Sigmoid colon (tissue), 4 donors: ENCODE measurements around the gene AFDN.

Experiments used
- CTCF ChIP-seq, 4 experiments: fragments of 450-650 bp in 3 of 4; fragments of 200-600 bp in 1 of 4; IDR thresholded peaks; one replicate each; pipeline ENCODE4 v1.5.1; 2016 to 2019; ENCODE audit warnings: antibody characterized with exemption in 4 of 4, mild to moderate bottlenecking in 3 of 4, moderate library complexity in 2 of 4
- POLR2AphosphoS5 ChIP-seq, 4 donors: sonication (generic); formaldehyde crosslinking; IDR thresholded peaks; one replicate each; pipeline ENCODE4 v1.6.1; 2017; ENCODE audit warnings: antibody characterized with exemption in 4 of 4

DNA sequence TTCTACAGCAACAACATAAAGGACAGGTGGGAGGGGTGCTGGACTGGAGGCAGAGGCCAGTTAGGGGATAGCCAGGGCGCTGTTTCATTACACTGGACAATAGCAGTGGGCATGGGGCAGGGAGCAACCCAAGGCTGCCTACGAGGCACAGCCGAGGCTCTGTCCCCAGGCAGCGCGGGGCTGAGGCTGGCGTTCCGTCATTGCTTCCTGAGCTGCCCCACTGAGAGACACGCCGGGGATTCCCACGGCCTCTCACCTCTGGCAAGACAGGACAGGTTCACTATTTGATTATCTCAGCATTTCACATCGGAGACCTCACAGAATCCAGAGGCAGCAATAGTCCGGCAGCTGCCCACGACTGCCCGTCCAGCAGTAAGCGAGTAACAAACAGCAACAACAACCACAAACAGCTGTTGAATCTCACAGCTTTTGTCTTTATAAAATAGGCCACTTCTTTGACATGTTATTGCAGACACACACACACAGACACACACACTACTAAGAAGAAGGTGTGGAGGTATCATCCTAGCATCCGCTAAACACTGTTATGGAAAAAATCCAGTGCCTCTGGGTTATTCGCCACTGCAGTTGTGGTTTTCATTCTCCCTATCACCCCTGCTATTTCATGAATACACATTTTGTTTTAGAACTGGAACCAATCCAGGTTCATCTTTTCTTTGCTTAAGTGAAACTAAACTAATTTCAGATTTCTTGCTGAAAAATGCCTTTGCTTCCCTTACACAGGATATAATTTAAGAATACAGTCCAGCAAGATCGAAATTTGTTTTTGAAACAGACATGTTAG lies 190.2 kb downstream of the AFDN start:
- no peak for TF ChIP-seq CTCF (IDR thresholded peaks at IDR 0.05)
- no peak for TF ChIP-seq POLR2AphosphoS5 (IDR thresholded peaks at IDR 0.05)
